Erythroblast (primary cell): Measurements from ENCODE around the gene ULK4.

Experiments
- GATA1 ChIP-seq: IDR thresholded peaks from 2 replicates; pipeline ENCODE4 v1.6.1; 2011; ENCODE audit warnings: low read depth, mild to moderate bottlenecking, control low read depth, low read length, moderate library complexity
- POLR2A ChIP-seq: IDR thresholded peaks from 2 replicates; pipeline ENCODE4 v1.6.1; 2011; ENCODE audit warnings: mild to moderate bottlenecking, low read length

DNA sequence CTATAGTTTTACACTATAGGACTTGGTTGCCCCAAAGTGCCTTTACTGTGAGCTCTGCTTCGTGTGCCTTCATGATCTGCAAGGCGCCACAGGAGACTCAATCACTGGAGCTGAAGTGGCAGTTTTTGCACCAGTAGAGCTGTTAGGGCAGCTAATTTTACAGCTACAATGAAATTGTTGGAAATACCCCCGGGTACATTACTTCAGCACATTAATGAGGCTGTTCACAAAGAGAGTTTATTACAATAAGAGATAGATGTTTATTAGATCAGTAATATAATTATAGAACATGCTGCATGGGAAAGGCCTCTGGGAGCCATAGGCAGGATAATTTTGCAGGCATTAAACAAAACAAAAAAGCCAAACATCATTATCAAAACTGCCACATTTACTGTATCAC, 531.5 kb downstream of the ULK4 start:
- TF ChIP-seq POLR2A (no peak), GATA1 (no peak)
